Measurements from ENCODE around the gene MTCL1. TPM values are rescaled to one million over a fixed set of nuclear protein-coding genes. Genes with fewer than 3 reads are reported as not detected.

Gene MTCL1
- total and polyA plus RNA-seq, 9 of the 15 experiments (the other 6 are each of a cell fraction or from before 2014, with no cell fraction given): 0.21 to 7.4 (median 3.7) TPM

DNA sequence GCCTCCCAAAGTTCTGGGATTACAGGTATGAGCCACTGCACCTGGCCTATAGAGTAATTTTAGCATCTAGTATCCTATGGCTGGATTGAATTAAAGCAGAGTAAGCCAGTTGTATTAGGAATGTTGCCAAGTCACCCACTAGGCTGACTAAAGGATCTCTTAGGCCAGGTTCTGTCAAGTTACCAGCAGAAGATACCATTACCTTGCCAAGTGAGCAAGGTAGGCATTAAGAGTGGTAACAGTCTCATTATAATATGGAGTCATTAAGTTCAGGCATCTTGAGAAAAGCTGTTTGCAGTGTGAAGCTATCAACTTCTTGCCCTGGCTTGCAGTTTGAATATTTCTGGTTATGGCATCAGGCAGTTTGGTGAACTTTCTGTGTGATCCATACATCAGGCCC is 37.0 kb upstream of the MTCL1 start:
- H3K9ac ChIP-seq (ENCODE audit: insufficient read depth in 1 of 2, low read depth in 2 of 2, low read length in 2 of 2): no peak overlapping the region
- ChIA-PET POLR2A (interaction anchor here (0.9 to 1.8 kb wide), 3 partner anchors 10 to 213 kb away, joined by 3 to 6 read pairs (median 3); no protein-coding TSS in a partner anchor), CTCF (ENCODE audit: low intra/inter-chr PET ratio) (no interaction called here)
- no peak for ATAC-seq
- TF ChIP-seq PTTG1 (tag; IDR thresholded peaks at IDR 0.05; ENCODE audit: low read depth) (no peak), FOXO4 (CRISPR knock-in tag; IDR thresholded peaks at IDR 0.05) (no peak), KDM4B (IDR thresholded peaks at IDR 0.05; ENCODE audit: borderline replicate concordance in 2 of 2, low read depth in 1 of 2) (no peak)
- H3K36me3 ChIP-seq (ENCODE audit: control insufficient read depth, insufficient read depth, low read length): no peaks in the 10 kb centered on the region
- no peaks in the 10 kb centered on the region for H3K9me3 ChIP-seq (replicated peaks; ENCODE audit: control insufficient read depth, insufficient read depth, low read depth, low read length)
- no peaks in the 10 kb centered on the region for H4K20me1 ChIP-seq (replicated peaks; ENCODE audit: control insufficient read depth, insufficient read depth, low read length)
- in situ Hi-C loops (cut with MboI): loop anchor here (25.0 kb wide), 1 partner anchor 844 kb away; no protein-coding TSS in a partner anchor
- no TSS peak for BruUV-seq (replicated peaks)
- no peaks in the 10 kb centered on the region for H3K79me2 ChIP-seq (ENCODE audit: control insufficient read depth, insufficient read depth, low read length)
- no peak for FAIRE-seq
- H3K27me3 ChIP-seq (ENCODE audit: control insufficient read depth in 2 of 2, insufficient read depth in 2 of 2, low read length in 2 of 2): peaks cover 0 to 4% of the 10 kb centered on the region in 2 experiments; a peak in 1 of 5 replicates
- no peak overlapping the region for H3K4me2 ChIP-seq (ENCODE audit: insufficient read depth, low read length)
- no peaks in the 10 kb centered on the region for H3K9me1 ChIP-seq (ENCODE audit: control insufficient read depth, insufficient read depth, low read length)
- H3K4me3 ChIP-seq: no peak overlapping the region
- H3K27ac ChIP-seq (ENCODE audit: extremely low read depth, low read depth, low read length): no peak overlapping the region
- H3K4me1 ChIP-seq (replicated peaks in 1 of 2; ENCODE audit: control insufficient read depth in 2 of 2, insufficient read depth in 2 of 2, low read length in 2 of 2): peaks cover 0 to 7% of the 10 kb centered on the region in 2 experiments; a peak in 2 of 5 replicates
- intact Hi-C loops (cut with micrococcal nuclease): no loop called here
- no peak for DNase-seq (ENCODE audit: extremely low read depth in 1 of 4, low spot score in 3 of 4)
- no peak overlapping the region for H2AFZ ChIP-seq (ENCODE audit: low read depth, low read length)

DNA sequence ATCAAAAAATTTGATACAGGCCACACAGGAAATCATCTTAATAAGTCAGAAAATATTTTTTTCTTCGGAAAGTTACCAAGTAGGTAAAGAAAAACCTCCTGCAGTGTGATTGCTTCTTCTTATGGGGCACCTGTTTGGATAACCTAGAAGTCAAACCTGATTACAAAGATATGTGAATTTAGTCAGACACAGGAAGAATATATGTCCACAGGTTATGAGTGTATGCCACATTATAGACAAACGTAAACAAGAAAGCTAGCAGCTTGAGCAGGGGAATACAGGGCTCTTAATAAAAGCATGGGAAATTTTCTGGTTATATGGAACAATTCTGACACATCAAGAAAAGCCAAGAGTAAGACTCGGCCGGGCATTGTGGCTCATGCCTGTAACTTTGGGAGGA is 35.8 kb upstream of the MTCL1 start:
- ATAC-seq (no peak), FAIRE-seq (no peak), DNase-seq (ENCODE audit: extremely low read depth in 1 of 4, low spot score in 3 of 4) (no peak)
- CTCF ChIA-PET (ENCODE audit: low intra/inter-chr PET ratio): no interaction called here
- Histone ChIP-seq H3K9me3 (replicated peaks; ENCODE audit: control insufficient read depth, insufficient read depth, low read depth, low read length) (0 out of 2 replicates have a peak, but pooled peaks cover 2% of the 10 kb centered on the region), H4K20me1 (replicated peaks; ENCODE audit: control insufficient read depth, insufficient read depth, low read length) (no peaks in the 10 kb centered on the region), H3K9me1 (ENCODE audit: control insufficient read depth, insufficient read depth, low read length) (no peaks in the 10 kb centered on the region), H3K4me2 (ENCODE audit: insufficient read depth, low read length) (no peak overlapping the region), H3K36me3 (ENCODE audit: control insufficient read depth, insufficient read depth, low read length) (no peaks in the 10 kb centered on the region), H3K79me2 (ENCODE audit: control insufficient read depth, insufficient read depth, low read length) (no peaks in the 10 kb centered on the region), H2AFZ (ENCODE audit: low read depth, low read length) (0 out of 2 replicates have a peak overlapping the region, but pooled peaks have one; percentile 2), H3K4me3 (no peak overlapping the region), H3K9ac (ENCODE audit: insufficient read depth in 1 of 2, low read depth in 2 of 2, low read length in 2 of 2) (no peak overlapping the region), H3K27ac (ENCODE audit: extremely low read depth, low read depth, low read length) (no peak overlapping the region), H3K27me3 (ENCODE audit: control insufficient read depth in 2 of 2, insufficient read depth in 2 of 2, low read length in 2 of 2) (no peaks in the 10 kb centered on the region), H3K4me1 (replicated peaks in 1 of 2; ENCODE audit: control insufficient read depth in 2 of 2, insufficient read depth in 2 of 2, low read length in 2 of 2) (peaks cover 0 to 7% of the 10 kb centered on the region in 2 experiments; a peak in 2 of 5 replicates)
- WGBS (ENCODE audit: insufficient coverage, low coverage, missing lambda C conversion rate): 35% methylated on average over 4 of the region's 4 CpGs
- no TSS peak for BruUV-seq (replicated peaks)
- POLR2A ChIA-PET: no interaction called here
- intact Hi-C loops (cut with micrococcal nuclease) (no loop called here), in situ Hi-C loops (cut with MboI) (loop anchor here (25.0 kb wide), 1 partner anchor 843 kb away; no protein-coding TSS in a partner anchor)
- no peak for TF ChIP-seq ZNF436 (CRISPR knock-in tag; IDR thresholded peaks at IDR 0.05)
- peak; percentile 53 for TF ChIP-seq EGR1 (conservative IDR thresholded peaks at IDR 0.05)
- no peak for TF ChIP-seq MCM2 (IDR thresholded peaks at IDR 0.05; ENCODE audit: low read depth)

All from K562 (cell line).